Fibroblast of mammary gland (primary cell): ENCODE data around the gene MIR17HG.

Source experiments
- DNase-seq: peaks from one replicate; pipeline ENCODE4 v3.0.0-alpha.2; 2010; ENCODE audit warnings: low read depth
- H3K4me3 ChIP-seq: 2 replicates; pipeline ENCODE4 v1.5.1; 2011; ENCODE audit warnings: low read depth, mild to moderate bottlenecking, low read length, moderate library complexity; ENCODE audit not compliant: control insufficient read depth
- CTCF ChIP-seq: conservative IDR thresholded peaks from 2 replicates; pipeline ENCODE4 v1.5.1; 2011; ENCODE audit warnings: low read depth, low read length, inconsistent platforms; ENCODE audit not compliant: control insufficient read depth, insufficient read depth

Gene MIR17HG

GRCh38 chr13:91357613-91358386 lies 10.3 kb downstream of the MIR17HG start:
- DNase-seq, result no peak
- no peak for TF ChIP-seq CTCF
- H3K4me3 ChIP-seq, result no peak overlapping the region

- TF ChIP-seq CTCF, result no peak
- no peak for DNase-seq
- H3K4me3 ChIP-seq, result no peak overlapping the region
These were observed 10.9 kb downstream of the MIR17HG start for GRCh38 chr13:91358387-91358782.

GRCh38 chr13:91359111-91359510 lies 11.6 kb downstream of the MIR17HG start:
- no peak for TF ChIP-seq CTCF
- no peak for DNase-seq
- no peak overlapping the region for H3K4me3 ChIP-seq

GRCh38 chr13:91359631-91360030 lies 12.1 kb downstream of the MIR17HG start:
- no peak for DNase-seq
- H3K4me3 ChIP-seq, result no peak overlapping the region
- no peak for TF ChIP-seq CTCF

- no peak for TF ChIP-seq CTCF
- no peak for DNase-seq
- H3K4me3 ChIP-seq, result no peak overlapping the region
These were observed 12.8 kb downstream of the MIR17HG start for GRCh38 chr13:91360246-91360751.

GRCh38 chr13:91361755-91362271 lies 14.3 kb downstream of the MIR17HG start:
- no peak for TF ChIP-seq CTCF
- H3K4me3 ChIP-seq, result no peak overlapping the region
- no peak for DNase-seq
